ENCODE data around the gene ADAR.
"Not testable (repeated sequence)": the region's sequence is repeated elsewhere in the genome, so short reads cannot be mapped to it uniquely, and the experiment has no call there.

The ADAR gene, protein sequence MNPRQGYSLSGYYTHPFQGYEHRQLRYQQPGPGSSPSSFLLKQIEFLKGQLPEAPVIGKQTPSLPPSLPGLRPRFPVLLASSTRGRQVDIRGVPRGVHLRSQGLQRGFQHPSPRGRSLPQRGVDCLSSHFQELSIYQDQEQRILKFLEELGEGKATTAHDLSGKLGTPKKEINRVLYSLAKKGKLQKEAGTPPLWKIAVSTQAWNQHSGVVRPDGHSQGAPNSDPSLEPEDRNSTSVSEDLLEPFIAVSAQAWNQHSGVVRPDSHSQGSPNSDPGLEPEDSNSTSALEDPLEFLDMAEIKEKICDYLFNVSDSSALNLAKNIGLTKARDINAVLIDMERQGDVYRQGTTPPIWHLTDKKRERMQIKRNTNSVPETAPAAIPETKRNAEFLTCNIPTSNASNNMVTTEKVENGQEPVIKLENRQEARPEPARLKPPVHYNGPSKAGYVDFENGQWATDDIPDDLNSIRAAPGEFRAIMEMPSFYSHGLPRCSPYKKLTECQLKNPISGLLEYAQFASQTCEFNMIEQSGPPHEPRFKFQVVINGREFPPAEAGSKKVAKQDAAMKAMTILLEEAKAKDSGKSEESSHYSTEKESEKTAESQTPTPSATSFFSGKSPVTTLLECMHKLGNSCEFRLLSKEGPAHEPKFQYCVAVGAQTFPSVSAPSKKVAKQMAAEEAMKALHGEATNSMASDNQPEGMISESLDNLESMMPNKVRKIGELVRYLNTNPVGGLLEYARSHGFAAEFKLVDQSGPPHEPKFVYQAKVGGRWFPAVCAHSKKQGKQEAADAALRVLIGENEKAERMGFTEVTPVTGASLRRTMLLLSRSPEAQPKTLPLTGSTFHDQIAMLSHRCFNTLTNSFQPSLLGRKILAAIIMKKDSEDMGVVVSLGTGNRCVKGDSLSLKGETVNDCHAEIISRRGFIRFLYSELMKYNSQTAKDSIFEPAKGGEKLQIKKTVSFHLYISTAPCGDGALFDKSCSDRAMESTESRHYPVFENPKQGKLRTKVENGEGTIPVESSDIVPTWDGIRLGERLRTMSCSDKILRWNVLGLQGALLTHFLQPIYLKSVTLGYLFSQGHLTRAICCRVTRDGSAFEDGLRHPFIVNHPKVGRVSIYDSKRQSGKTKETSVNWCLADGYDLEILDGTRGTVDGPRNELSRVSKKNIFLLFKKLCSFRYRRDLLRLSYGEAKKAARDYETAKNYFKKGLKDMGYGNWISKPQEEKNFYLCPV

DNA sequence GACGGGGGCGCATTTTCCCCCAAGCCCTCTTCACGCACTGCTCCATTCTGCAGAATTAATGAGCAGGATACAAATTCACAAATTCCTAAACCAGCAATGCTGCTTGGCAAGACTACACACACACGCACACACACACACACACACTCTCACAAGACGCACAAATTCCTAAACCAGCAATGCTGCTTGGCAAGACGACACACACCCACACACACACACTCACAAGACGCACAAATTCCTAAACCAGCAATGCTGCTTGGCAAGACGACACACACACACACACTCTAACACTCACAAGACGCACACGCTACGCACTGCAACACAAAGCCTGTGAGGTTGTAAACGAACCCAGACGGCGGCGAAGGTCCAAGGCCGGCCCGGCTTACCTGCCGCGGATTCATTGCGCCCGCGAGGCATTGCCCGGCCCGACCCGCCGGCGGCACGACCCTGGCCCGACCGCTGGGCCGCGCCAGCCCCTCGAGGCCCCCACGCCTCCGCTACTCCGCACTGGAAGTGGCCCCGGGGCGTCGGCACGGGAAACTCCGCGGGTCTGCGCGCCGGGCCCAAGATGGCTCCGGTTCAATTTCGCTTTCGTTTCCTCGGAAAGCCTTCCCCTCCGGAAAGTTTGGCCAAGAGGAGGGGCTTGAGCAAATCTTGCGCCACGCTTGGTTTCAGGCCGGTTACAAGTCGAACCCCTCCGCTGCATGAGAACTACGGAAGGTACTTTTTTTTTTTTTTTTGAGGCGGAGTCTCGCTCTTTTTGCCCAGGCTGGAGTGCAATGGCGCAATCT is at the start of gene ADAR:
Gene ADAR, minus strand, starts transcription at position 578 of the 788 bp plus-strand sequence. Its CDS starts 180 bp downstream, at position 398.
- DNase-seq, result peak; percentile 97

DNA sequence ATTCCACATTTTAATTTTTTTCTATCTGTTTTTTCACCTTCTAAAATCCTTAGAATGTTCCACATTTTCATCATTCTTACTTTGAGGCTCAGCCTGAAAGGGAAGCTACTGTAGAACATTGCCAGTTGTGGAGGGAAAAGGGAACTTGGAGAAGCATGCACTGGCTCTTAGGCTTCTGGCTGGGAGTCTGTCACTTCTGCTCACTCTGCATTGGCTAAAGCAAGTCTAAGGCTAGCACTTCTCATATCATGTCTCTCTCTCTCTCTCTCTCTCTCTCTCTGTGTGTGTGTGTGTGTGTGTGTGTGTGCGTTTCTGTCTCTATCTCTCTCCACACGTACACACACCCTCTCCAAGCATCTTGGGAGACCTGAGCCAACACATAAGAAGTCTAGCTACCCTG is 49.6 kb upstream of the ADAR start:
- no peak for DNase-seq

DNA sequence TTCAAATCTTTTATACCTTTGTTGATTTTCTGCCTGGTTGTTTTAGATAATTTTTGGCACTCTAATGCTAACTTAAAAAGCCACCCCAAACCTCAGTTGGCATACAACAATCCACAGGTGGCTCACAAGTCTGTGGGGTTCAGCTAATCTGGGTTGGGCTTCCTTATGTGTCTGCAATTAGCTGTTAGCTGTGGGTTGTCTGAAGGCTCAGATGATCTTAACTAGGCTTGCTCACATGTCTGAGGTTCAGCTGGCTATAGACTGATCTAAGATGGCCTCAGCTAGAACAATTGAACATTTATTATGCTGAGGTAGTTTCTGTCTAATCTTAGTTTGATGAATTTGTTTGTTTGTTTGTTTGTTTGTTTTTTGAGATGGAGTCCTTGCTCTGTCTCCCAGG is 44.9 kb upstream of the ADAR start:
- no peak for DNase-seq

DNA sequence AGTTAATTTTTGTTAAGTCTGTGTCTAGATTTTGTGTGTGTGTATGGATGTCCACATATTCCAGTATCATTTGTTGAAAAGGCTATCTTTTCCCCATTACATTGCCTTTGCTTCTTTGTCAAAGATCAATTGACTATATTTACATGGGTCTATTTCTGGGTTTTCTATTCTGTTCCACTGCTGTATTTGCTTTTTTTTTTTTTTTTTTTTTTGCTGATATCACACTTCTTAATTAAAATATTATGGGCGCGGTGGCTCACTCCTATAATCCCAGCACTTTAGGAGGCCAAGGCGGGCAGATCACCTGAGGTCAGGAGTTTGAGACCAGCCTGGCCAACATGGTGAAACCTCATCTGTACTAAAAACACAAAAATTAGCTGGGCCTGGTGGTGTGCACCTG is 36.7 kb upstream of the ADAR start:
- not testable (repeated sequence) for DNase-seq

DNA sequence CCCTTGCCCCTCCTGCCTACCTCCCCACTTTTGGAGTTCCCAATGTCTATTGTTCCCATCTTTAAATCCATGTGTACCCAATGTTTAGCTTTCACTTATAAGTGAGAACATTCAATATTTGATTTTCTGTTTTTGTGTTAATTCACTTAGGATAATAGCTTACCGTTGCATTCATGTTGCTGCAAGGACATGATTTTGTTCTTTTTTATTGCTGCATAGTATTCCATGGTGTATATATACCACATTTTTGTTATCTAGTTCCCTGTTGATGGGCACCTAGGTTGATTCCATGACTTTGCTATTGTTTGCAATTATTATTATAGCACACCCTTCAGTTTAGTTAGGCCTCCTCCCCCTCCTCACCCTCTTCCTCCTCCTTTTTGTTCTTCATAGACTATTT is 33.5 kb upstream of the ADAR start:
- DNase-seq, result no peak

DNA sequence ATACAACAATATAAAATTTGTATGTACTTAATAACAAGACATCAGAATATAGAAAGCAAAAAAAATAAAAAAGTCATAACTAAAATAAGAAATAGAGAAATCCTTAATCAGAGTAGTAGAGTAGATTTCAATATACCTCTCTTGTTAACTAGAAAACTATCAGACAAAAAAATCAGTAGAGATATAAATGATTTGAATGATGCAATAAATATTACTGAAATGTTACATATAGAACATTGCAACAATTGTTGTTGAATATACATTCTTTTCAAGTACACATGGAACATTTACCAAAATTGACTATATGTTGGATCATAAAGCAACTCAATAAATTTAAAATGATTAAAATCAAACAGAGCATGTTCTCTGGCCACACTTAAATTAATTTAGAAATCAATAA is 31.9 kb upstream of the ADAR start:
- no peak for DNase-seq

DNA sequence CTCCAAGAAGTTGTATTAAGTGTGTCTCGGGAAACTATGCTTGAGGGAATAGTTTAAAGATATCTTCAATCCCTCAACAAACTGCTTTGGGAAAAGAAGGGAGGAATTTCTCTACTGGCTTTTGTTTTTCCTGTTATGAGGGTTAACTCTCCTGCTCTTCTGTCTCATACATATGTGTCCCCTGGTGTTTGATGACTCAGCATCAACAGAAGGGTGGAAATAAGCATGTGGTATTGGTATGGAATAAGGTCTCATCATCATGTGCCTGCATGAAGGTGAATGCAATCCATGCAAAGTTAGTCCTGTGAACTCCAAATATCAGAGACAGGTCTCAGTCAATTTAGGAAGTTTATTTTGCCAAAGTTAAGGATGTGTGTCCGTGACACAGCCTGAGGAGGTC is 27.2 kb upstream of the ADAR start:
- DNase-seq, result no peak

DNA sequence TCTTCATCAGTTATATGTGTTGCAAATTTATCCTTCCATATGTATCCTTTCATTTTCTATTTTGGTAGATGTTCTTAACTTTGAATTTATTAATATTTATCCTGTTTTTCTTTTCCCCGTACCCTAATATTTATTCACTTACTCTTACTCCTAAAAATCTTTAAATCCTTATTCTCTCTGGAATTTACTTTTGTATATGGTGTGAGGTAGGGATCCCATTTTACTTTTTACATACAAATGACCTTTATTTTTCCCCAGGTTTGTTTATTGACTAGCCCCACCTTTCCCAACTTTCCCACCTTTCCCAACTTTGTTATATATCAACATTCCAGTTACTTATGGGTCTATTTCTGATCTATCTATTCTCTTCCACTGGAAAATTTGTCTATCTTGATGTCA is 21.7 kb upstream of the ADAR start:
- DNase-seq, result no peak

DNA sequence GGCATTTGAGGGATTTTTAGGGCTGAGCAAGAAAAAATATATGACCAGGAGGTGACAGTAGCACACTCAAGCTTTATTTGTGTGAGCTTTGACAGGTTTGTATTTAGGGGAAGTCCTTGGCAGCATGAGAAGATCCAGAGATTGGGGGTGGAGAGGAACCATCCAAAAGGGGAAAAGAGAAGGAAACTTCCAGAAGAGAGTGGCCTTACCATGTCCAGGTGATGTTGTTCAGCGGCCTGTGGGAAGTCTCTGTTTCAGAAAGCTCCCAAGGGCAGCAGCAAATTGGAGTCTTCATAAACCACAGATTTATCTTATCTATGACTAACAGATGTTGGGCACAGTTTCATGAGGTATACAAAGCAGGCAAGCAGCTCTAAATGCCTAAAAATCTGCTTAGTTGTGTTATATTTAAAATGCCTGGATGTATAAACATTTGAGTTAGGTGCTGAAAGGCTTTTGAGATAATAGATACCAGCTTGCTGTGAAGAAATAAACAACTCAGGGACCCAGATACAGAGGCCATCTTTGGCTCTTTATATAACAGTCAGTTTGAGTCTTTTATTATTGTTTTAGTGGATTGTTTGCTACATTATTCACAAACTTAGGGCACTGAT is 21.2 kb upstream of the ADAR start:
- no peak for DNase-seq

DNA sequence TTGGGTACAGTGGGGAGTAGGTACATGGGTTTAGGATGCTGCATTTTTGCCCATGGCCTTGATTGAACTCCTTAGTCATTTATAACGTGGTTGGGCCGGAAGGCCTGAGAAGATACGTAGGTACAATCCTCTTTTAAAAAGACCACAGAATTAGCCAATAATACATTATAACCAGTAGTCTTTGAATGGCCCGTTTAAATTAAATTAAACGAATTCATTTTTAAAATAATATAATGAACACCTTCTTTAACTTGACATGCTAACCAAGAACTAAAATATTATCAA is 20.1 kb upstream of the ADAR start:
- DNase-seq, result no peak

DNA sequence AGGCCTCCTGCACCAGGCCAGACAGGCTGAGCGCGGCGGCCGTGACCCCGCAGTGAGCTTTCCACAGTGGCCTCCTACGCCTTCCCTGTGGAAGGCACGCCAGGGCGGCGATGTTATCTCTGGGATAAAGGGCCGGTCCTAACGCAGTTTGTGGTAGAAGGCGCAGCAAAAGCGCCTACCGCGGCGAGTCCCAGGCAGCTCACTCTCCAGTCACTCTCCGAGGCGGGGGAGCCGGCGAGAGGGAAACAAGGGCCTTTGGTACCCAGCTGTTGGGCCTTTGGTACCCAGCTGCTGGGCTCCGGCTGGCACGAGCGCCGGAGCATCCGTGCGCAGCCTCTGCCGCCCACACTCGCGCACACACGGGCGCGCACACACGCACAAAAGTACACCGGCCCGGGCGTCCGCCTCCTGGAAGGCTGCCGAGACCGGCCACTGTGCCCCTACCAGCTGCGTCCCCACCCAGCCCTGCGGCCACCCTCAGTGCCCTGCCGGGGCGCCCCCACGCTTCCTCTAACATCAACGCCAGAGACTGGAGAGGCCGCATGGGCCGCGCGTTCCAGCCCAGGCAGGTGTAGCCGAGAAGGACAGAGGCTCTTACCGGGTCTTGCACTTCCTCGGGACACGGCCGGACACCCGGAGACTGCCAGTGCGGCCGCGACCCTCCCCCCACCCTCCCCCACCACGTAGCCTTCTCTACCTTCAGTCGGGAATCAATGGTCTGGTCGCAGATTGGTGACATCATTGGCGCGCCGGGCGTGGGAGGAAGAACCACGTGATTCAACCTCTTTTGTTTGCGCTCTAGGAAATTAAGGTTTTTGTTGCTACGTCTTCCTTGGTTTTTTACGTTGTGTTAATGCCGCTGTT is 19.5 kb upstream of the ADAR start:
- peak; percentile 92 for DNase-seq

DNA sequence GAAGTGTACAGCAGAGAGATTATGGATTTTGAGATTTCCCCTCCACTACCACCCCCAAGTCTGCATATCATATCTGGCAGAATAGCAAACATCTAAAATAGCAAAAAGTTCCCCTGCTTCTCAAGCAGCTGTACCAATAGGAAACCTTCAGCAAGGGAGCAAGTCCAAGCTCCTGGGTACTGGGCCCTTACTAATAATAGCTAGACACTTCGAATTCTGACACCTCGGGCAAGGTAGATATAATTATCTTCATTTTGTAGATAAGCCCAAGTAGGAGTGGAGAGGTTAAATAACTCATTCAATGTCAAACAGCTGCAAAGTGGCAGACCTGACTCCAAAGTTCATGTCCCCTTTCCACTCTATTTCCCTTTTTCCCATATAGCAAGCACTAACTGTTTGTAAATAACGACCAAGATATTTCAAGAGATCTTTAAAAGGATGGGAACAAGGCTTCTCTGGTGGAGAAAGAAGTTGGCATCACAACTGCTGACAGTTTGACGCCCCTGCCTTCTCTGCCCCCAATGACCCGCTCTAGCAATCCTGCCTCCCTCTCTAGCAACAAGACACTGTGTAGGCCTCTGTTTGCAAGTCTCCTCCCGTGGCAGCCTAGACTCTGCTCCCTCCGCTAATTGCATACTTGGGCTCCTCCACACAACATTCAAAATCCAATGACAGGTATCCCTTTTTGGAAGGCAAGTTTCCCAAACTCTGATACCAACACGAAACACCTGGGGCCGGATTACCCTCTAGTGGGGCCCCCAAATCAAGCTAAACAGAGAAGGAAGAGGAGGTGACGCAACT is 18.7 kb upstream of the ADAR start:
- DNase-seq, result no peak

DNA sequence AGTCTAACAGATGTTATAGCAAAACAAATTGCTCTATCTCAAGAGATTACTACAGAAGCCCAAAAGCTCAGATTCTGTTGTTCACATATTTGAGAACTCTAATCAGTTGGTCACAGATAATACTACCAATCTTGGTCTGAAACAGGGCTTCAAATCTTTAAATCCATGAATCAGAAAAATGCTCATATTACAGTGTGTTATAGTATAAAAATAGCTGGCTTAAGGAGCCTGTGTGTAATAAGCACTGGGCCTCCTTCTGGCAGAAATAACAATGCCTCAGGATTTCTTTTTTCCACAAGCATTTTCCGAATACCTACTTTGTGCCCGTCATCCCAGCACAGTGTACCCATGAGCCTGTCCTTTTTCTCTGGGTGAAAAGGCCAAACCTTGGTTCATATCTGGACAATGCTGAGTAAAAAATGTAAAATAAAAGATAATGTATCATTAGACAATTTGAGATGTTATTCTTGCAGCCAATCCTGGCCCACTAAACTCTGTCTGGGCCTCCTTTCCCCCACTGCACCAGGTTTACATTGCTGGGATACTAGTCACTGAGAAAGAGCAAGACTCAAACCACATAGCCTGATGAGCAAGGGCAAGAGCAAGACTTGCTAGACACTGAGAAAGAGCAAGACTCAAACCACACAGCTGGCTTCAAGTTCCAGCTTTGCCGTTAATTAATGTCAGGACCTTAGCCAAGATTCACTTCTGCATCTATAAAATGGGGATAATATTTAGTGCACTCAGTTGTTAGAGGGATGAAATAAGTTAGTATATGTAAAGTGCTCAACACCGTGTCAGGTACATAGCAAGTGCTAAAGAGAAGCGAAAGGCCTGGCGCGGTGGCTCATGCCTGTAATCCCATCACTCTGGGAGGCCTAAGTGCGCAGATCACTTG is 17.0 kb upstream of the ADAR start:
- DNase-seq, result no peak

DNA sequence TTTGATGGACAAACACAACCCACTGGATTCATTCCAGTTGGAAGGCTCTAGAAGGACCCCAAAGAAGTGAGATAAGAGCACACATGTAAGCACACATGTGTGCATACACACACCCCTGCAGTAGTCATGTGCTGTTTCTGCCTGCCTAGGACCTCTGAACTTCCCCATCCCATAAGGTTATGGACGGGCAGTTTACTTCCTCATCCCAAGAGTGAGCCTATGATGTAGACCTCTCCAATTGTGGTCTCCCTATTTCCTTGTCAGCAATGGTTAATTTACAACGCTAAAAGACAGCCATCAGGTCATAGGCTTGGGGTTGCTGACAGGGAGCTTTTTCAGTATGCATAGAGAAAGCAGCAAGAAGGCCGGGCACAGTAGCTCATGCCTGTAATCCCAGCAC is 15.4 kb upstream of the ADAR start:
- no peak for DNase-seq

DNA sequence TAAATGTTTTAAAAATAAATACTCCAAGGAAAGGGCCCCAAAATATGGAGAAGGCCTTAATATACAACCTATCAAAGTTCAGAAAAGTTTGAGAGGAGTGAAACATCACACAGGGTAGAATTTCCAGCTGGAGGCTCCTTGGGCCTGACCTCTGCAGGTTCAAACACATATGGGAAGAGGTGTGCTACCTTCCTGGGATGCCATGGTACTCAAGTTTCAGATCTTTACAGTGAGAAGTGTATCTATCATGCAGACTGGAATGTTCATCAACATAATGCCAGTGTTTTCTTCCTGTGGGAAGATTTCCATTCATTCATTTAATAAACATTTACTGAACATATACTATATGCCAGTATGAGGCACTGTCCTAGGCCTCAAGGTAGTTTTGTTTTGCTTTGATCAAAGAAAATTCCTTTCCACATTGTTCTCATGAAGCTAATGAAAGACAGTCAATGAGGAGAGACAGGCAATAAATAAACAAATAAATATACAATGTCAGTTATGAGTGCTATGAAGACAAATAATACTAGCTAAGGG is 14.6 kb upstream of the ADAR start:
- no peak for DNase-seq

DNA sequence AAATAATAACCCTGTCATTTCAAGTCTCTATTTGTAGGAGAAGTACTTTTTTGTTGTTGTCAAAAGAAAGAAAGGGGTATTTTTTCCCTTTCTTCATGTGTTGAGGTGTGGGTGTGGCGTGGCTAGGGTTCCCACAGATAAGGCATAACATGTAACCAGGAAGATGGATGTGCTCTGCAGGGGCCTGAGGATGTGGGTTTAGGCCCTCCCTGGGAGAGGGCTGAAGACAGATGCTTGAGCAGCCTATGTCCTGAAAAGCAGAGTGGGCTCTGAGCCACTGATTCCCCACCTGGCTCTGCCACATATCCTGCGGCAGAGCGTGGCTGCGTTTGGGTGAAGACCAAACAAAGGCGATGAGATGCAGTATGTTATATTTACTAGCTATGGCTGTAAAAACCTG is 13.9 kb upstream of the ADAR start:
- DNase-seq, result no peak

DNA sequence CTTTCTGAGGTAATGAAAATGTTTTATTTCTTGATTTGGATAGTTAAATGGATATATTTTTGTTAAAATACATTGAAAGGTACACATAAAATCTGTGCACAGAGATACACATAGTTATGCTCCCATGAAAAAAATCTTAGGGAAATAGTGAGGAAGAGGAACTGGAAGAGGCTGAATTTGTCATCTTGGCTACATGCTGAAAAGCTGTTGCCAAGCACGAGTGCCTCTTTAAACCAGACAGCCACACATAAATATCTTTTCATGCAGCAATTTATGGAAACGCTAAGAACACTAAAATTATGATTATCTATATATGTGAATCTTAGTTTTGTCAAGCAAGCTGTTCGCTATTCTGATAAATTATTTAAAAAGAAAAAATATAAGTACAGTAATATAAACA is 12.8 kb upstream of the ADAR start:
- DNase-seq, result no peak

DNA sequence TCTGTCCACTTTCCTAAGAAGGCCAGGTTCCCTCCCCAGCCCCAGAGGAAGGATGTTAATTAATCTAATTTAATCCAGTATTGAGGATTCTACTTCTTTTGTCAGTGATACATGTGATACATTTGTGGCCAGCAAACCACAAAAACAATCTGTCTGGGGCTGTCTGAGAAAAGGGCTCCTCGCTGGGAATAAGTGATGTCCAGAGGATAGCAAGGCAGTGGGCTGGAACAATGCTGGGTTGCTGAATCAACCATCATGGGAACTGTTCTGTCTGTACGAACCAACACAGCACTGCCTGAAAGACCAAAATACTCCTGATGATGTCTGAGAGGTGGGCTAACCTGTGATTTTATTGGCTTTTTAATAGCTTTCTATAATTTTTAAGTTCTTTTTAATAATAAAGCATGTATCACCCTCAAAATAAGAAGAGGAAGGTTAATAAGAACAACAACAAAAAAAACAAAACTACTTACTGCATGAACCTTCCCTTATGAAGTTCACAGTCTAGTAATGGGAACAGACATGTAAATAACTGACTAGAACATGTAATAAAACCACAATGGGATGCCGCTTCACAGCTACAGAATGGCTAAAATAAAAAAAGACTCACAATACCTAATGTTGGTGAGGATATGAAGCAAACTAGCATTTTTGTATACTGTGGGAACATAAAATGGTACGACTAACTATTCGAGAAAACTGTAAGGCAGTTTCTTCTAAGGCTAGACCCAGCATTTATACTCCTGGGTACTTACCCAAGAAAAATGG is 11.4 kb upstream of the ADAR start:
- no peak for DNase-seq
